GM18498 (cell line): ENCODE data around the gene INSL4.

Source experiments
- ATAC-seq: cut with Tn5 transposase; IDR thresholded peaks from one replicate; pipeline ENCODE4 v1.9.1; 2021; ENCODE audit warnings: mild to moderate bottlenecking, moderate library complexity; ENCODE audit not compliant: unreplicated experiment

The INSL4 gene

DNA sequence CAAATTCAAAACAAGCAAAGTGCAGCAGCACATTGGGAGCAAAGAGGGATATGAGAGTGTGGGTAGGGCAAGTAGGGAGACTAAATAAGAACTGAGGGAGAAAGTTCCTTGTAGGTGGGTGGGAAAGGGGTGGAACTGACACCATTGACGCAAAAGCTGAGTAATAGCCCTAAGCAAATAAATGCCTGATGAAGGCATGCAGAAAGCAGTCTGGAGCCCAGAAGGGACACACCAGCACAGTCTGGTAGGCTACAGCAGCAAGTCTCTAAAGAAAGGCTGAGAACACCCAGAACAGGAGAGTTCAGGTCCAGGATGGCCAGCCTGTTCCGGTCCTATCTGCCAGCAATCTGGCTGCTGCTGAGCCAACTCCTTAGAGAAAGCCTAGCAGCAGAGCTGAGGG lies at the start of gene INSL4:
Gene INSL4, plus strand, starts transcription at position 208 of the 400 bp plus-strand sequence. Its CDS starts 105 bp downstream, at position 313.
- no peak for ATAC-seq

DNA sequence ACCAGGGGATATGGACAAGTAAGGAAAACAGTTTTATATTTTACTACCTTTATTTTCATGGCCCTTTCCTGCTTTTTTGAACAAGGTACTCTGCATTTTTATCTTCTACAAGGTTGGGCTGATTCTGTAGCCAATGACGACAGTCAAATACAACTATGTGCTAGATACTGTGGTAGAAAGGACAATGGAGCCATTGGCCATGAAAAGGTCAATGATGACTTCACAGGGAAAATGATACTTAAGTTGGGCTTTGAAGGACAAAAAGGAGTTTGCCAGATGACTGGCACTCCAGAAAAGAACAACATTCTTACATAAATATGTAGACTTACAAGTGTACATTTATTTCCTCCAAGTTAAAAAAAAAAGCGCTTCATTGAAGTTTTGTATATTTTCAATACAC lies 46.4 kb upstream of the INSL4 start:
- no peak for ATAC-seq

DNA sequence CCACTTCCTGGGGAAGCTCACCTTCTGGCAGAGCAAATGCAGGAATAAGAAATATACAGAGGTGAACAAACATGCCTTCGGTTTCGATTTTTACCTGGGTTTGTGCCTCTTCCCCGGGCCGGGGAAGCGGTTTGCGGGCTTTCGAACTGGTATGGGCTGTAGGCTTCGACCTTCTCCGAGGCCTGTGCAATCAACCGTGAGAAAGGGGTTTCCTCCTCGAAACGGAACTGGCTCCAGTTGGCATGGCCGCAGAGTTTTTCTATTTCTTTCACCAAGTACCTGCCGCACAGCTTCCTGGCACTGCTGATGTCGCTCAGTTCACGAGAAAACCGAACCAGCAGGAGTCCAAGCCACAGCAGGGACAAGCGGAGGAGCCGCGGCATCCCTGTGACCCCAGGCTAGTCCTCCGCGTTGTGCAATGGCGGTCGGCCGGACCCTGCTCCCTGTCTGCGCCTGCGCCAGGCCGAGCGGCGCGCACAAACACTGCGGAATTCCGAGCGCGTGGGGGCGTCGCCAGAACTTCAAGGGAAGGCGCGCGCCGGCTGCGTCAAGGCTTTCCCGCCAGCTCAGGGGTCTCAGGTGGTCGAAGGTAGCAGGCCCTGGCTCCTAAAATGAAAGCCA lies 45.9 kb upstream of the INSL4 start, which contains the start of gene INSL6:
Gene INSL6, minus strand, starts transcription at position 420 of the 621 bp plus-strand sequence. Its CDS starts 37 bp downstream, at position 383.
- ATAC-seq = no peak

DNA sequence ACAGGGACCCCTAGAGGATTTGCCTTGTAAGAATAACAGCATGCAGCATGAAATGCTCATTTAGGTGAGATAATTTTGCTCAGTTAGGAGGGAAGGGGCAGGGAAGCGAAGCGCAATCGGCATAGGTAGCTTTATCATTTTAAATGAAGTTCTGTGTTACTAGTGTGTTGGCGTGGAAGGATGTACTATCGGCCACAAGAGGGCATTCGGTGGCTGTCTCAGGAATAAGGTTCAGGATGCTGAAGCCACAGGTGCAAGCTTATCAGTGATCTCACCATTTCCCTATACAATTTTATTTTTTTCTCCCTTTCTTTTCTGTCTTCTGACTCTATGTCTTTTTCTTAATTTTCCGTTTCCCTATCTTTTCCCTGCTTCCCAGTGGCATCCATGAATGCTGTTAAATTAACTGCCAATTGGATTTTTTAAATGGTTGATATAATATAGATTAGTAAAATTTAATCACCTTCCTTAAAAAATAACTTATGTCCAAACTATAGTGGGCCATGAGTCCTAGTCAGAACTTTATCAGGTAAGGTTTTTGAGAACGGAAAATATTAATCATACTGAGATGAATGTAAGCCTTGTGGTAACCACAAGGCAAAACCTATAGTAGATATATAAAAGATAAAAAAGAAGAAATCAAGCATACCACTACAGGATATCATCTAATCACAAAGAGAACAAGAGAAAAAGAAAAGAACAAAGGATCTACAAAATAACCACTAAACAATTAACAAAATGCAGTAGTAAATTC lies 44.6 kb upstream of the INSL4 start:
- no peak for ATAC-seq

DNA sequence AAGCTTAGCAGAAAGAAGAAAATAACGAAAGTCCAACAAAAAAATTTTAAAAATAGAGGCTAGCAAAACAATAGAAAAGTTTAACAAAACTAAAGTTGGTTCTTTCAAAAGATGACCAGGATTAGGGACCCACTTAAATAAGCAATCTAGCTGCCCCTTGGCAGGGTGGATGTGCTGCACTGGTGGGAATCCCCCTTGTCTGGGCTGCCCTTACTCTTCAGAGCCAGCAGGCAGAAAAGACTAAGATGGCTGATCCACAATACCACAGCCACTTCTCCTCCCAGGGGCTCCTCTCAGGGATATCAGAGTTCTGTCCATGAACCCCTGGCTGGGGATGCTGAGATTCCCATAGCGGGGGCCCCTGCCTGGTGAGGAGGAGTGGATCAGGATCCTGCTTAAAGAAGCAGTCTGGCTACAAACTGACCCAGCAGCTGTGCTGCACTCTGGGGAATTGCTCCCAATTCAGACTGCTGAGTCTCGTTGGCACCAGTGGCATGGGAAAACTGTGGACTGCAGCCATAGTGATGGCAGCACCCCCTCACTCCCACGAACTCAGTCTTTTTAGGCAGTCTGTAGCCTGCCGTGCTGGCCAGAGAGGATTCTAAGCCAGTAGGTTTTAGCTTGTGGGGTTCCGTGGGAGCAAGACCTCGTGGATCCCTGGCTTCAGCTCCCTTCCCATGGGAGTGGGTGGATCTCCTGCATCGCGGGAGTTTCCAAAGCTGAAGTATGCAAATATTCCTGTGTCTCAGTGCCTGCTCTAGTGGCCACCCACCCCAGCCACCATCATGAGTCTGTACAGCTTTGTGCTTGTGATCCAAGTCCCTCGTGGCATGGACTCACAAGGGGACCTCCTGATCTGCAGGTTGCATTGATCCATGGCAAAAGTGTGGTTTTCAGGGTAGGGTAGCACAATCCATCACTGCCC lies 42.9 kb upstream of the INSL4 start:
- no peak for ATAC-seq

DNA sequence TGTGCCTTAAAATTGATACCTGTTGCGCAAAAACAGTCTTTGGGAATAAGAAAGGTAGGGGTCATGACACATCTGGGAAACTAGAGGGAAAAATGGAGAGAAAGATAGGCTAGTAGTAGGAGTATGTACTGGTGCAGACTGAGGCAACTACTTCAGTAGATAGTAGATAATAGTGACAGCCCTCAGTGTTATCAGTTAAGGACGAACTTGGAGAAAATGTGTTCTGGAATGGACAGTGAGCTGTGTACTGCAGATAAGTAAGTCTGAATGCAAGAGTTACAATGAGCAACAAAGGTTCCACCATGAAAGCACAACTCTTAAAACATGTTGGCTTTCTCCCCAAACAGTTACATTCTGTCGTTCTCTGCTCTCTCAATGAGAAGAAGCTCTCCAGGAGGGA lies 39.2 kb upstream of the INSL4 start:
- ATAC-seq = no peak

DNA sequence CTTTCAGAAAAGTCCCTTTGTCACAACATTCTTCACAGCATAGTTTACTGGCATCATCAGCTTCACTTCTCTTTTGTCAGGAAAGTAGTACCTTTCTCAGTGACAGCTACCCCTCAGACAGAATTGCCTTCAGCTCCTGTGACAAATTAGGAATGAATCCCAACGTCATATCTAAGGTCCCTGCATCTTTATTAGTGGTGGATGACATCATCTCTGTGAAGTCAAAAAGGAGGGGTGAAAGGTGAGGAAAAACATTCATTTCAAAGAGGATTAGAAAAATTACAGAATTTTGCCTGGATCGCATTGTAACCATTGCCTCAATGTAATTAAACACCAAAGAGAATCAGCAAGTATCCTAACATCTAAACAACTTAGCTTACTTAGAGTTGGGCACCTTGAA lies 37.9 kb upstream of the INSL4 start:
- ATAC-seq = no peak

DNA sequence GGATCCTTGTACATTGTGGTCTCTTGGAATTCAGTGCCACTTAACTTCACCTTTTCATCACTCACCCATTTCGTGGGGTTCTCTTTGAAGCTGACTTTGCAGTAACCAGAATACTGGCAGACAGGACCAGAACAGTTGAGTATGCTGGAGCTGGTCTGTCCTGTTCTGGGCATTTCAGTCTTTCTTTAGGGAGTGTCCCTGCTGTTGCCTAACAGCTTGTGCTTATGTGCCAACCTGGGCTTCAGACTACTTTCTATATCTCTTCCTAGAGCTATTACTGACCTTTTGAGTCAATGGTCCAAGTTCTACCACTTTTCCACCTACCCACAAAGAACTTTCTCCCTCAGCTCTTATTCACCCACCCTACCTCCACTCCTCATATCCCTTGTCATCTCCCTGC lies 35.8 kb upstream of the INSL4 start:
- ATAC-seq = no peak

DNA sequence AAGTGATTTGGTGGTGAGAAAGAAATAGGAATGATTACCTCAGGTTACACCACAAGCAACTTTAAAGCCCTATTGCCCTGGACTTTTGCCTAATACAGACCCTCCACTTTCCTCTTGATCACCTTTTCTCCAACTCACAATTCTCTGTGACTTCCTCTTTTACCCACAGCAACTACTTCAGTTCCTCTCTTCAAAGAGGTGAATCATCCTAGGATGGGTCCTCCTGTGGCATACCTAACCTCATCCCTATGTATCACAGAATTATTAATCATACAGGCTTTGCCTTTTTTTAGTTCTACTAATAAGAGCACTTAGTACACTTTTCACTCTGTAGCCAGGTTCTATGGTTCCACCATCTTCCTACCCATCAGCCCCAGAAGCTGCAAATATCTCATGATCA lies 26.1 kb upstream of the INSL4 start:
- ATAC-seq = no peak

DNA sequence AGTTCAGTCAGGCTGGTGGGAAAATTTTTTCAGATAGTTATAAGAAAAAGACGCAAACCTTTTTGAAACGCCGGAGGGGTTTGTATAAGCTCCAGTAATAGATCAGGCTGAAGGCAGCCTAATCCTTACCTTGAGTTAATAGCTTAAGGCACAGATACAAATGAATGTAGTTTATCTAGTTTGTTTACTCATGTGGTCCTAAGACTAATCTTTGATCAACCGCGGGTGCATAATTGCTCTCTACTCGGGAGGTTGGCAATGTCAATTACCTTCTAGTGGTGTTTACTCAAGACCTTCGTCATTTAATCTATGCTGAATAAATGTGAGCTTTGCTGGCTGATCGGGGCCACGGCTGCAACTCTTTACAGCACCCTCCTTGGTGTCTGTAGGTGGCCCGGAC lies 665 bp upstream of the INSL4 start:
- ATAC-seq = no peak

DNA sequence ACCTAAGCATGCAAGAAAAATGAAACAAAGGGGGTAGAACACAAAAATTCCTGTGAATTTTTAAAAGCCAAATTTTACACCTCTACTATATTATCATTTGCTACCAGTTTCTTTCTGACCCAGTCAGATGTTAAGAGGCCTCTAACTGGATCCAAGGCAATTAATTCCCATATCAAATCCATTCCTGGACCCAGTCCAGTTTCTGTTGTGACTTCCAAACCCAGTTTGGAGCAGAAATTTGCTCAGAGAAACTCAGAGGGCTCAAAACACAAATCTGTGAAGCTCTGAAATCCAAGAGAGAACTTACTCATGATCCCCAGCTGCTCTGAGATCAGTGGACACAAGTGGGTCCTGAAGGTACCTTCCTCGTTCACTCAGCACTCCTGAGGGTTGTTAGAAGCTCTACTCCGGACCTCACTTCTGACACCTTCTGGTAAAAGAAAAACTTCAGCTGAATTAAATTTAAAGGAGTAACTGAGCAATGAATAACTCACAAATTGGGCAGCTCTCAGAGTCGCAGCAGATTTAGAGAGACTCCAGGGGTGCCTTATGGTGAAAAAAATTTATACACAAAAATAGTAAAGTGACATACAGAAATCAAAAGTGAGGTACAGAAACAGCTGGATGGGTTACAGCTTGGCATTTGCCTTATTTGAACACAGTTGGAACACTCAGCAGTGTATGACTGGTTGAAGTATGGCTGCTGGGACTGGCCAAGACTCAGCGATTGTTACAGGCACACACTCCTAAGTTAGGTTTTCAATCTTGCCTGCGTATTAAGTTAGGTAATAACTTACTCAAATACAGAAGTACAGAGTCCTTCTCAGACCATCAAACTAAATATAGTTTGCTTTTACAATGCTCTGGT lies 32.4 kb downstream of the INSL4 start:
- peak; percentile 76 for ATAC-seq

DNA sequence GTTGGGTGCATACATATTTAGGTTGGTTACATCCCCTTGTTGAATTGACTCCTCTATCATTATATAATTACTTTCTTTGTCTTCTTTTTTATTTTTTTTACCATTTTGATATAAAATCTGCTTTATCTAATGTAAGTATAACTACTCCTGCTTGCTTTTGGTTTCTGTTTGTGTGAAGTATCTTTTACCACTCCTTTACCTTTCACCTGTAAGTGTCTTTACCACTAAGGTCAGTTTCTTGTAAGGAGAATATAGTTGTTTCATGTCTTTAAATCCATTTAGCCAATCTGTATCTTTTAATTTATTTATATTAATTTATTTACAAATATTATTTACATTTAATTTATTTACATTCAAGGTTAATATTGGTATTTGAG lies 33.0 kb downstream of the INSL4 start:
- peak; percentile 35 for ATAC-seq

DNA sequence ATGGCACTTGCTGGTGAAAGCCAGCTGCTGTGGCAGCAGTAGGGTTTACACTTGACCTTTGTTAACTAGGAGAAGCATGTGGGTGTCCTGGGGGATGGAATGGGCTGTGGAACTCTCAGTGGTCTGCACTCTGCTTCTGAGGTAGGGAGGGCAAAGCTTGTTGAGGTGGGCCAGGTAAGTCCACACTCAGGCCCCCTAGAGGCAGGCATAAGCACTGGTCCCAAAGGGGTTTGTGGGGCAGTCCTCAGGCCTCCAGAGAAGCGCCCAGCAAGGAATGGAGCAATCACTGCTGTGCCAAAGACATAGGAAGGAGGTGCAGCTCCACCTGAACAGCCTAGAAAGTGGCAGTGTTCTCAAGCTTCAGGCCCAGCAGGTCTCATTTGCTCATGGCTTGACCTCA lies 34.7 kb downstream of the INSL4 start:
- ATAC-seq = no peak

DNA sequence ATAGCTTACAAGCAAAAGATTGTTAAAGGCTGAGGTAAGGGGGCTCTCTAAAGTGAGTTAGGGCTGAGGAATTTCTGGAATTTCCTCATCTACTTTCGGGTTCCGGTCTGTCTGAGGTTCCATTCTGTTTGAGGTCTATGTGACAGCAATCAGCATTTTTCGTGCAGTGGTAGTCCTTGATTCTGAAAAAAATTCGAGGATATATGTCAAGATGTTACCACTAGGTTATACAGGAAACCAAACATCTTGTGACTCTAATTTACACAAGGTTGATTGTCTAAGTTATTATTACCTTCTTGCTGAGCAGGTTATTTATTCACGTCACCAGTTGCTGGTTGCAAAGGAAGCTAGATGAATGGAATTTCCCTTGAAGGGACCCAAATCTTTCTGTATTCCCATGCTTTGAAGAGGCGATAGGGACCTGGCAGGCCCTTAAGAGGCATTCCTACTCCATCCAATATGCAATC lies 38.1 kb downstream of the INSL4 start:
- ATAC-seq = no peak

DNA sequence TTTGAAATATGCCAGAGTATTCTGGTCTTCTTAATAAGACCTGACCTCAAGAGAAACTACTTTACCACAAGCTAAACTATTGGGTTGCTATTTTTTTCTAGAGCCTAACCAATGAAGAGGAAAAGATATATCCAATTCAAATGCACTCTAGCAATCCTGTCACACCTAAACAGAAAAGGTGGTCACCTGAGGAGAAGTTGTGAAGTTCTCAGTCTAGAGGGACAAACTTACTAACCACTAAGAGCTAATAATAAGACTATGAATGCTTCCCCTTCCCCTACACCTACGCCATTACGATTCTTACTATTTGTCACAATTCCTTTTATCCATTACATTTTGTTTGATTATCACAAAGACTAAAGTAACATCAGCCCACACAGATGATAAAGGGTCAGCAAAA lies 43.6 kb downstream of the INSL4 start:
- no peak for ATAC-seq

DNA sequence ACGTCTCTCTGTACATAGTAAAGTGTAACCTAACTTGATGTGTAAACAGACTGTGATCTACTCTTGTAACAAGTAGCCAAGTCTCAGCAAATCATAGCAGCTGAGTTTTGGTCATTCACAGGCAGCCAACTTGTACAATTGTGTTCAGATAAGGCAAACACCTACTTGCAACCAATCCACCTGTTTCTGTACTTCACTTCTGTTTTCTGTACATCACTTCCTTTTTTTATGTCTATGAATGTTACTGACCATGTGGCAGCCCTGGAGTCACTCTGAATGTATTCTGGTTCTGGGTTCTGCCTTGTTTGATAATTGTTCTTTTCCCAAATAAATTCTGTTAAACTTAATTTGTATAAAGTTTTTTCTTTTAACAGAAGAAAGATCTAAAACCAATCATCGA lies 47.3 kb downstream of the INSL4 start:
- no peak for ATAC-seq
